Measurements from ENCODE around the gene CACNA1H. TPM values are rescaled to one million over a fixed set of nuclear protein-coding genes. Genes with fewer than 3 reads are reported as not detected.

The CACNA1H gene
- total RNA-seq, 1 experiment from 2014 or later: 31.1 TPM

GRCh38 chr16:1165511-1165910, 12.6 kb downstream of the CACNA1H start:
- intact Hi-C loops (cut with micrococcal nuclease; ENCODE audit: unreplicated experiment): no loop called here
- Histone ChIP-seq H3K27me3 (ENCODE audit: control insufficient read depth, insufficient read depth, low read length) (no peaks in the 10 kb centered on the region), H3K4me1 (ENCODE audit: control insufficient read depth, insufficient read depth, low read length) (peaks cover 40% of the 10 kb centered on the region), H3K36me3 (ENCODE audit: control insufficient read depth, insufficient read depth, low read length) (no peaks in the 10 kb centered on the region), H3K4me3 (ENCODE audit: low read depth in 2 of 2, low read length in 2 of 2) (no peak overlapping the region), H3K27ac (ENCODE audit: low read length) (no peak overlapping the region), H3K9me3 (ENCODE audit: control insufficient read depth, insufficient read depth, low read depth, low read length) (no peaks in the 10 kb centered on the region)
- in situ Hi-C loops (cut with HindIII; ENCODE audit: low pct_unique_long_range_greater_than_20kb, low sequenced_read_pairs): no loop called here
- POLR2A ChIA-PET: no interaction called here
- CTCF ChIA-PET: no interaction called here
- TF ChIP-seq CTCF (IDR thresholded peaks at IDR 0.05) (no peak), POLR2AphosphoS5 (IDR thresholded peaks at IDR 0.05; ENCODE audit: low read depth, low read length) (no peak), TCF7L2 (IDR thresholded peaks at IDR 0.05; ENCODE audit: low read depth, low read length) (no peak), SIN3A (IDR thresholded peaks at IDR 0.05; ENCODE audit: borderline replicate concordance, insufficient read depth, low read depth, low read length) (no peak)
- TF ChIP-seq, protein P1, sequence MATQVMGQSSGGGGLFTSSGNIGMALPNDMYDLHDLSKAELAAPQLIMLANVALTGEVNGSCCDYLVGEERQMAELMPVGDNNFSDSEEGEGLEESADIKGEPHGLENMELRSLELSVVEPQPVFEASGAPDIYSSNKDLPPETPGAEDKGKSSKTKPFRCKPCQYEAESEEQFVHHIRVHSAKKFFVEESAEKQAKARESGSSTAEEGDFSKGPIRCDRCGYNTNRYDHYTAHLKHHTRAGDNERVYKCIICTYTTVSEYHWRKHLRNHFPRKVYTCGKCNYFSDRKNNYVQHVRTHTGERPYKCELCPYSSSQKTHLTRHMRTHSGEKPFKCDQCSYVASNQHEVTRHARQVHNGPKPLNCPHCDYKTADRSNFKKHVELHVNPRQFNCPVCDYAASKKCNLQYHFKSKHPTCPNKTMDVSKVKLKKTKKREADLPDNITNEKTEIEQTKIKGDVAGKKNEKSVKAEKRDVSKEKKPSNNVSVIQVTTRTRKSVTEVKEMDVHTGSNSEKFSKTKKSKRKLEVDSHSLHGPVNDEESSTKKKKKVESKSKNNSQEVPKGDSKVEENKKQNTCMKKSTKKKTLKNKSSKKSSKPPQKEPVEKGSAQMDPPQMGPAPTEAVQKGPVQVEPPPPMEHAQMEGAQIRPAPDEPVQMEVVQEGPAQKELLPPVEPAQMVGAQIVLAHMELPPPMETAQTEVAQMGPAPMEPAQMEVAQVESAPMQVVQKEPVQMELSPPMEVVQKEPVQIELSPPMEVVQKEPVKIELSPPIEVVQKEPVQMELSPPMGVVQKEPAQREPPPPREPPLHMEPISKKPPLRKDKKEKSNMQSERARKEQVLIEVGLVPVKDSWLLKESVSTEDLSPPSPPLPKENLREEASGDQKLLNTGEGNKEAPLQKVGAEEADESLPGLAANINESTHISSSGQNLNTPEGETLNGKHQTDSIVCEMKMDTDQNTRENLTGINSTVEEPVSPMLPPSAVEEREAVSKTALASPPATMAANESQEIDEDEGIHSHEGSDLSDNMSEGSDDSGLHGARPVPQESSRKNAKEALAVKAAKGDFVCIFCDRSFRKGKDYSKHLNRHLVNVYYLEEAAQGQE (IDR thresholded peaks at IDR 0.05; ENCODE audit: insufficient read depth in 1 of 2, low read depth in 2 of 2, low read length in 1 of 2): no peak
- ATAC-seq: no peak
- no TSS peak for BruUV-seq (replicated peaks)
- DNase-seq (ENCODE audit: low read depth, low spot score): no peak

- DNase-seq (ENCODE audit: low read depth, low spot score) (no peak), ATAC-seq (no peak)
- POLR2A ChIA-PET: no interaction called here
- no TSS peak for BruUV-seq (replicated peaks)
- H3K4me3 ChIP-seq (ENCODE audit: low read depth in 2 of 2, low read length in 2 of 2): no peak overlapping the region
- H3K27me3 ChIP-seq (ENCODE audit: control insufficient read depth, insufficient read depth, low read length): no peaks in the 10 kb centered on the region
- peaks cover 31% of the 10 kb centered on the region for H3K4me1 ChIP-seq (ENCODE audit: control insufficient read depth, insufficient read depth, low read length)
- CTCF ChIA-PET: no interaction called here
- in situ Hi-C loops (cut with HindIII; ENCODE audit: low pct_unique_long_range_greater_than_20kb, low sequenced_read_pairs): no loop called here
- H3K9me3 ChIP-seq (ENCODE audit: control insufficient read depth, insufficient read depth, low read depth, low read length): no peaks in the 10 kb centered on the region
- TF ChIP-seq, protein P1 (IDR thresholded peaks at IDR 0.05; ENCODE audit: insufficient read depth in 1 of 2, low read depth in 2 of 2, low read length in 1 of 2): no peak
- TF ChIP-seq SIN3A (IDR thresholded peaks at IDR 0.05; ENCODE audit: borderline replicate concordance, insufficient read depth, low read depth, low read length) (no peak), CTCF (IDR thresholded peaks at IDR 0.05) (no peak), TCF7L2 (IDR thresholded peaks at IDR 0.05; ENCODE audit: low read depth, low read length) (no peak)
- no peaks in the 10 kb centered on the region for H3K36me3 ChIP-seq (ENCODE audit: control insufficient read depth, insufficient read depth, low read length)
- intact Hi-C loops (cut with micrococcal nuclease; ENCODE audit: unreplicated experiment): no loop called here
- no peak overlapping the region for H3K27ac ChIP-seq (ENCODE audit: low read length)
Observed at GRCh38 chr16:1167276-1168107, 14.6 kb downstream of the CACNA1H start.
